NCI-H748 (cell line): Measurements from ENCODE around the gene JADE1.

Experiments
- DNase-seq: peaks from one replicate; lab custom pipeline; 2025; ENCODE audit not compliant: unreplicated experiment; lab: John Stamatoyannopoulos, UW

JADE1 gene

DNA sequence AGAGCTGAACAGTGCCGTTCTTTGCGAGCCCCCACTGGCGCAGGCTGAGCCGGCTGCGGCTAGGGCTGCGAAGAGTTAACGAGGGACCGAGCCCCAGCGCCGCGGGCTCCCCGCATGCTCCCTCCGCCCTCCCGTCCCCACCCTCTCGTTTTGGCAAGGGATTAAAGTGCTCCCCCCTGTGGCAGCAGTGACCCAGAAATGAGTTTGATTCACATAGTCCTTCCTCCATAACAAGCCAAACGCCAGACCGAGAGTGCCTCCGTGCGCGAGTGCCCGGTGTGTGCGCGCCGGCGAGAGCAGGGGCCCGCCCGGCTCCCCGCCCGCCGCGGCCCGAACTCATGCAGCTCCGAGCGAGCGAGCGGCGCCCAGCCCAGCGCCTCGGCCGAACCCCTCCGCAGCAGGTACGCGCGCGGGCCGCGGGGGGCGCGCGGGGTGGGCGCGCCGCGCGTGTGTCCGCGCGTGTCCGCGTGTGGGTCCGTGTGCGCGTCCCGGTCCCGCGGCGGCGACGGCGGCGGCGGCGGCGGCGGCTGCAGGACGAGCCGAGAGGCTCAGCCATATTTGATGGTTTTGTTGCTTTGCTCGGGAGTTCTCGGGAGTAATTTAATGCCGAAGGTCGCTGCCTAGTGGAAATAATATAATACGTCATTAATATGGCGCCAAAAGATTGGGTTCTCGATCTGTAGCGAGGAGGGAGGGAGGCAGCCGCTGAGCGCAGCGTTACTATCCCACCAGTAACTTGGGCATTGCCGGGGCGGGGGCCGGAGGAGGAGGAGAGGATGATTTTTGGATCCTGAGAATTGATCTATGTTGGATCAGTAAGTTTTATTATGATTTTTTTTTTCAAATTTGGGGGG, at the start of gene JADE1:
Gene JADE1 (plus strand): TSS at position 224 of the 854 bp plus-strand sequence. CDS start 22,059 bp downstream, outside the sequence.
- DNase-seq = peak; percentile 92

GRCh38 chr4:128766781-128767180, 42.7 kb upstream of the JADE1 start:
- DNase-seq = no peak

DNA sequence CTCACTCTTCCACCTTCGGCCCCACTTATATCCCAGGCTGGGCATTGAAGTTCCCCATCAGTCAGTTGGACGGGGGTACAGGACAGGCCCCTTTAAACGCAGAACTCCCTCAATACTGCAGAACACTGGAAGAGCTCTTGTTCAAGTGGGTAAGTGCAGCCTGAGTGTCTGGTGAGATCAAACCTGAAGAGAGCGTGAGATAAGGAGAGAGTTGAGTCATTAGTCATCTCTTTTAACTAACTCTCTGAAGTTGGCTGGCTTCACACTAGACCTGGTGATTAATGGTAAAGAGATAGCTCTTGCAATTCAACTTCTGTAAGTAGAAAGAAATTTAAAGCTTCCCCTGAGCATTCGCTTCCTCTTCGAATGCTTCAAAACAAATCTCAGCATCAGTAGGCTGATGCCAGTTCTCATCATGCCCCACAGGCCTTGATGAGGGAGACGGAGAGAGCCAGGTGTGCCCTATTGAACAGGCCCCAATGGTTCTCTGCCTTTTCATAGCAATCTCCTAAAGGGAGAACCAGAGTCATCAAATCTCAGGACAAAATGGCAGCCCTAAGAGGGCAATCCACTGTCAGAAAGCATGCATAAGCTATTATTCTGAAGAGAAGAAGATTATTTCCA, 41.0 kb upstream of the JADE1 start:
- no peak for DNase-seq

GRCh38 chr4:128769011-128769410, 40.5 kb upstream of the JADE1 start:
- no peak for DNase-seq

DNA sequence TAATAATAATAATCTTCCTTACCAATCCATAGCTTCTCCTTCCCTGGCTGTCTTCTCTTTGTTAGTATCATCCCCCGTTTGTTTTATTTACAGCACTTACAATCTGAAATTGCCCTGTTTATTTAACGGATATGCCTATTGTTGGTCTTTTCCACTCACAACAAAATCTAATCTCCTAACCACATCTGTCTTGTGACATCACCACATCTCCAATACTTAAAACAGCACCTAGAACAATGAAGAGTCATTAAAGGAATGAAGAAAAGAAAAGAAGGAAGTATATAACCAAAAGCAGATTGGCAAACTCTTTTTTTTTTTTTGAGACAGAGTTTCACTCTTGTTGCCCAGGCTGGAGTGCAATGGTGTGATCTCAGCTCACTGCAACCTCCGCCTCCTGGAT, 38.7 kb upstream of the JADE1 start:
- no peak for DNase-seq

DNA sequence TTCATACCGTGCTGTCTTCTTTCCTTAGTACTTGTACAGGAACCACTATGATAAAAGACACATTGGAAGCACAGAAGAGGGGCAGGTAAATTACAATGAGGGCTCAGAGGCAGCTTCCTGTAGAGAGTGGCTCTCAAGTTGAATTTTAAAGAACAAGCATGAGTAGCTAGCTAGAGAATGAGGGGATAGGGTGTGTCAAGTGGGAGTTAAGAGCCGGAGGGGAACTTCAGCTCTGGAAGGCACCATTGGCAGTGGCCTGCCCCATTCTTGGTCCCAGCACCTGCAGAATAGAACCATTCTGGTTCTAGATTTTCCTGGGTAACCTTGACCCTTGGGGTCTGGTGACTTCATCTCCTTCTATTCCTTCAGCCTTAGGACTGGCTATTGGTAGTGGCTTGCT, 34.0 kb upstream of the JADE1 start:
- no peak for DNase-seq

- peak; percentile 16 for DNase-seq
Observed at GRCh38 chr4:128775916-128776315, 33.6 kb upstream of the JADE1 start.

DNA sequence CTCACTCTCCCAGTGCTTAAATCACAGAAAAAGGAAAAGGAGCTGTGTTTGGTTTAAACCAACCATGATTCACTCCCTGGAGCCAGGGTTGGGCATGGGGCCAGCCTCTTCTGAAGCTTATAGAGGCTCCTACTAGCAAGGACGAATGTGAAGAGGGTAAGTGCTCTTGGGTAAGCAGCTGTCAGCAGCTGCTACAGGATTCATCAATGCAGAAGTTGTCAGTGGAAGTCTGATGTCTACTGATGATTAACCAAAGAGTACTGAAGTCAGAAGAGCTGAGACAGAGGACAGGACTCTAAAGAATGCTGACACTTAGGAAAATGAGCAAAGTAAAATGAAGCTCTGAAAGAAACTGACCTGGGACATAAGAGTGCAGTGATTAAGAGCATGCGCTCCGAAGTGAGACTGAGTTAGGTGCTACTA, 32.7 kb upstream of the JADE1 start:
- peak; percentile 20 for DNase-seq

DNA sequence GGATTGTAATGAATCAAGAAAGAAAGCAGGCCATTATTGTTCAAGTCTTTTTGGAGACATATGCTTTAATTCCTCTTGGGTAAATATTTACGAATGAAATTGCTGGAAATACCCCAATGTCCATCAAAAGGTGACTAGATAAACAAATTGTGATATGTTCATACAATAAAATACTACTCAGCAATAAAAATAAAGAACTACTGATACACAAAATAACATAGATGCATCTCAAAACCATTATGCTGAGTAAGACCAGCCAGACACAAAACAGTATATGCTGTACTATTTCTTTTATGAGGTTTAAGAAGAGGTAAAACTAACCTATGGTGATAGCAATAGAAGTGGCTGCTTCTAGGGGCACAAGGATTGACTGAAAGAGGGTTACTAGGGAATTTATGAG, 28.8 kb upstream of the JADE1 start:
- no peak for DNase-seq

DNA sequence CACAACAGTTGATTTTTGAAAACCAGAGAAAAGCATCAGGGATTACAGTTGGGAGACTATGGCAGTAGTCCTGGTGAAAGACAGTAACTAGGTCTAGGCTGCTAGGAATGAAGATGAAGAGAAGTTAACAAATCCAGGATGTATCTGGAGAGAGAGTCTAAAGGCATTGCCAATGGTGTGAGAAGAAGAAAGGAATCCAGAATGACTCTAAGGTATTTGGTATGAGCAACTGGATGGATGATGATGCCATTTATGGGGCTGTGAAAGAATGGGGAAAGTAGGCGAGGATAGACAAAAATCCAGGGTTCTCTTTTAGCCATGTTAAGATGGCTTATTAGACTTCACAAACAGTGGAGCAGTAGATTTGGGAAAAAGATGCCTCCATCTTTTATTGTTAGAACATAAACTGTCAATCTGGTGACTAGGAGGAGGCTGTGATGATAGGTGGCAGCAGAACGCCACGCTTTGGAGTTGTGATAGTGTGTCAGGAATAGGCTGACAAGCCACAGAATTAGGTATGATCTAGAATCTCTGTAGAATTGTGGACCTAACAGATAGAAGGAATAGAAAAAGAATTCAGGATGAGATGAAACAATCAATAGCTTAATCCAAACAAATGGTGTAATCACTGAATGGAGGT, 27.3 kb upstream of the JADE1 start:
- peak; percentile 4 for DNase-seq

GRCh38 chr4:128782875-128783614, 26.5 kb upstream of the JADE1 start:
- no peak for DNase-seq

DNA sequence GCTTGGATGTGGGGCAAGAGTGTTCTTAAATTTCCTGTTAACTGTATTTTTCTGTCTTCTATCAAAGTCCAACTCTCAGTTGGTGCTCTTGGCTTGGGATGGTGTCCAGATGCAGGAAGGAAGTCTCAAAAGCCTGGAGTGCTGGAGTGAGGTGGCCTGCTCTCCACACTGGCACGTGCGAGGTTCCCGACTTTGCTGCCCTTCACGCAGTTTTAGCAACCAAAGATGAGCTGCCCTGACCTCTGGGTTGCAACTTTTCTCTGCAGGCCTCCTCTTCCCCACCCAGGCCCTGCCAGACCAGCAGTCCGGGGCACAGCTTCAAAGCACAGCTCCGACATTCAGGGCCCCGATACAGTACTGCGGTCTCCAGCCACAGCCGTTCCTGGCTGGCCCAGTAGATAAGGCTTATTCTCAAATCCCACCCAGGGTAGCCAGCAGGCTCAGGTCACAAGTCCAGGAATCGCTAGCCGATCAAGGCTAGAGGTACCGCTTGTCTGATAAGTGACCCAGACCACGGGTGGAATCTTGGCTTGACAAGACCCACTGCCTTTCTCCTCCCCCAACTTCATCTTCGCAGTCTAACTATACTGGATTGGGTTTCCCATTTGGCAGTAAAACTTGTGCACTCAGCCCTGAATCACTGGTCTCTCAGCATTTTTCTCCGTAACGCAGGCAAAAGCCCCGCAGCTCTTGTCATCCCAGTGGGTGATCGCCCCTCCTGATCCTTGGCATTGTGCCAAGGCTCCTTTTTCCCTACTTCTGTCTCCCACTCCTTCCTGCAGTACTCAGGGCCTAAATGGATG, 21.8 kb upstream of the JADE1 start:
- DNase-seq = no peak

- DNase-seq = no peak
Observed at GRCh38 chr4:128793859-128794672, 15.4 kb upstream of the JADE1 start.

DNA sequence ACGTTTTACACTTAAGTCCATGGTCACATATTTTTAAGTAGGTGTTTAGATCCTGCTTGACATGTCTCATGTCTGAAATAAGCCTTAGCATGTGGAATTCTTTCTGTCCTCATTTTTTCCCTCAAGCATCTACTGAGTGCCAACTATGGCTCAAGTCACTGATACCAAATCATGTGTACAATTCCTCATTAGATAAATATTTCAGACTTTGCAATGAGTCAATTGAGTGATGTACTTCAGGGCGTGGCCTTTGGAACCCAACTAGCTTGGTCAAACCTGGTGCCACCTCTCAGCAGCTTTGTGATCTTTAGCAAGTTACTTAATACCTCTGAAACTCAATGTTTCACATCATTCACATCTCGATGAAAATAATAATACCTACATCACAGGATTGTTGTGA, 12.6 kb upstream of the JADE1 start:
- no peak for DNase-seq

GRCh38 chr4:128800284-128800683, 9.2 kb upstream of the JADE1 start:
- DNase-seq = no peak

- no peak for DNase-seq
Observed at GRCh38 chr4:128800701-128801284, 8.7 kb upstream of the JADE1 start.

GRCh38 chr4:128802680-128803628, 6.5 kb upstream of the JADE1 start:
- no peak for DNase-seq

GRCh38 chr4:128803783-128804182, 5.7 kb upstream of the JADE1 start:
- DNase-seq = no peak
